MM.1S (cell line): ENCODE measurements around the gene GPR22.
A peak's percentile ranks its signal among the peaks of the same experiment; 100 is the strongest.

Experiments used
- DNase-seq: peaks from one replicate; pipeline ENCODE4 v3.0.0-alpha.2; 2015
- H2AFZ ChIP-seq: fragments of 300-600 bp; sonication (generic); 2 replicates; pipeline ENCODE4 v1.6.0; 2016; ENCODE audit warnings: antibody characterized with exemption, low read length
- H3F3A ChIP-seq: fragments of 300-600 bp; sonication (generic); 2 replicates; pipeline ENCODE4 v1.6.1; 2016; ENCODE audit warnings: mild to moderate bottlenecking, antibody characterized with exemption, low read length, moderate library complexity, mixed read lengths; ENCODE audit not compliant: insufficient read depth
- H3K27ac ChIP-seq: fragments of 300-600 bp; sonication (generic); 2 replicates; pipeline ENCODE4 v1.5.1; 2016; ENCODE audit warnings: mild to moderate bottlenecking, low read length
- H3K27me3 ChIP-seq: fragments of 300-600 bp; sonication (generic); replicated peaks from 2 replicates; pipeline ENCODE4 v1.6.0; 2016; ENCODE audit warnings: low read length; ENCODE audit not compliant: insufficient read depth
- H3K36me3 ChIP-seq: fragments of 300-600 bp; sonication (generic); replicated peaks from 2 replicates; pipeline ENCODE4 v1.6.1; 2016; ENCODE audit warnings: mild to moderate bottlenecking, low read length, mixed read lengths; ENCODE audit not compliant: insufficient read depth
- H3K4me1 ChIP-seq: fragments of 300-600 bp; sonication (generic); 2 replicates; pipeline ENCODE4 v1.6.1; 2016; ENCODE audit warnings: low read length, mixed read lengths
- H3K4me2 ChIP-seq: fragments of 300-600 bp; sonication (generic); 2 replicates; pipeline ENCODE4 v1.6.0; 2016; ENCODE audit warnings: low read depth, low read length
- H3K4me3 ChIP-seq: fragments of 300-600 bp; sonication (generic); 2 replicates; pipeline ENCODE4 v1.5.1; 2016; ENCODE audit warnings: low read length, mixed read lengths
- H3K79me2 ChIP-seq: fragments of 300-600 bp; sonication (generic); 2 replicates; pipeline ENCODE4 v1.6.1; 2016; ENCODE audit warnings: mixed run types, low read length, mixed read lengths
- H3K9ac ChIP-seq: fragments of 300-600 bp; sonication (generic); 2 replicates; pipeline ENCODE4 v1.6.1; 2016; ENCODE audit warnings: low read length, mixed read lengths
- H3K9me2 ChIP-seq: fragments of 300-600 bp; sonication (generic); replicated peaks from 2 replicates; pipeline ENCODE4 v1.6.1; 2016; ENCODE audit warnings: mild to moderate bottlenecking, low read length, mixed read lengths; ENCODE audit not compliant: insufficient read depth
- H3K9me3 ChIP-seq: fragments of 300-600 bp; sonication (generic); replicated peaks from 2 replicates; pipeline ENCODE4 v1.6.1; 2016; ENCODE audit warnings: mild to moderate bottlenecking, low read length, mixed read lengths; ENCODE audit not compliant: insufficient read depth
- H4K20me1 ChIP-seq: fragments of 300-600 bp; sonication (generic); 2 replicates; pipeline ENCODE4 v1.6.1; 2016; ENCODE audit warnings: mild to moderate bottlenecking, low read length, moderate library complexity, mixed read lengths; ENCODE audit not compliant: insufficient read depth
- CTCF ChIP-seq: fragments of 300-600 bp; sonication (generic); IDR thresholded peaks from 2 replicates; pipeline ENCODE4 v1.5.1; 2016; ENCODE audit warnings: antibody characterized with exemption, low read length, mixed read lengths
- EZH2 ChIP-seq: fragments of 300-600 bp; sonication (generic); optimal IDR thresholded peaks from 2 replicates; pipeline ENCODE3; 2017; ENCODE audit warnings: low read depth, mild to moderate bottlenecking, antibody characterized with exemption, low read length, mixed read lengths
- EZH2phosphoT487 ChIP-seq: fragments of 300-600 bp; sonication (generic); IDR thresholded peaks from 2 replicates; pipeline ENCODE4 v1.6.1; 2018; ENCODE audit warnings: antibody characterized with exemption, low read length

Gene GPR22

GRCh38 chr7:107453388-107453787, 16.5 kb upstream of the GPR22 start:
- TF ChIP-seq CTCF (no peak), EZH2phosphoT487 (no peak), EZH2 (no peak)
- Histone ChIP-seq H3K4me2 (no peak overlapping the region), H3K27ac (no peak overlapping the region)

GRCh38 chr7:107461938-107462533, 7.8 kb upstream of the GPR22 start:
- H3K9ac ChIP-seq = no peak overlapping the region
- H3K79me2 ChIP-seq = no peaks in the 10 kb centered on the region
- H2AFZ ChIP-seq = no peak overlapping the region
- H3K4me2 ChIP-seq = no peak overlapping the region
- H3K27ac ChIP-seq = no peak overlapping the region
- no peak overlapping the region for H3K4me3 ChIP-seq
- no peaks in the 10 kb centered on the region for H4K20me1 ChIP-seq
- no peaks in the 10 kb centered on the region for H3K27me3 ChIP-seq
- H3K9me2 ChIP-seq = no peaks in the 10 kb centered on the region
- TF ChIP-seq EZH2 (no peak), EZH2phosphoT487 (no peak), CTCF (no peak)
- H3K9me3 ChIP-seq = no peaks in the 10 kb centered on the region
- H3F3A ChIP-seq = no peaks in the 10 kb centered on the region
- no peaks in the 10 kb centered on the region for H3K4me1 ChIP-seq
- H3K36me3 ChIP-seq = no peaks in the 10 kb centered on the region
- DNase-seq = no peak

More at GRCh38 chr7:107453388-107453787, 16.5 kb upstream of the GPR22 start:
- Histone ChIP-seq H2AFZ (no peak overlapping the region), H4K20me1 (no peaks in the 10 kb centered on the region), H3F3A (no peaks in the 10 kb centered on the region), H3K9me3 (no peaks in the 10 kb centered on the region), H3K4me1 (no peaks in the 10 kb centered on the region), H3K79me2 (no peaks in the 10 kb centered on the region), H3K9ac (no peak overlapping the region), H3K9me2 (no peaks in the 10 kb centered on the region), H3K27me3 (no peaks in the 10 kb centered on the region), H3K4me3 (no peak overlapping the region), H3K36me3 (no peaks in the 10 kb centered on the region)
- DNase-seq = no peak

GRCh38 chr7:107463139-107464078, 6.4 kb upstream of the GPR22 start:
- no peak overlapping the region for H3K4me2 ChIP-seq
- H3K4me3 ChIP-seq = no peak overlapping the region
- DNase-seq = peak; percentile 53
- no peaks in the 10 kb centered on the region for H3F3A ChIP-seq
- H2AFZ ChIP-seq = no peak overlapping the region
- H3K36me3 ChIP-seq = no peaks in the 10 kb centered on the region
- no peaks in the 10 kb centered on the region for H3K27me3 ChIP-seq
- no peak overlapping the region for H3K9ac ChIP-seq
- H3K27ac ChIP-seq = no peak overlapping the region
- H3K9me3 ChIP-seq = no peaks in the 10 kb centered on the region
- no peaks in the 10 kb centered on the region for H3K4me1 ChIP-seq
- peak; percentile 74 for TF ChIP-seq CTCF
- TF ChIP-seq EZH2 = no peak
- no peak for TF ChIP-seq EZH2phosphoT487
- H3K9me2 ChIP-seq = no peaks in the 10 kb centered on the region
- H4K20me1 ChIP-seq = no peaks in the 10 kb centered on the region
- H3K79me2 ChIP-seq = no peaks in the 10 kb centered on the region
